GM12891 (cell line): Measurements from ENCODE around the gene PLPP2.

Experiments used
- PAX5 ChIP-seq: IDR thresholded peaks from 2 replicates; pipeline ENCODE4 v1.6.1; 2011; ENCODE audit warnings: low read length, moderate library complexity, mild to moderate bottlenecking; ENCODE audit not compliant: insufficient read depth, severe bottlenecking
- POLR2A ChIP-seq: IDR thresholded peaks from 2 replicates; pipeline ENCODE4 v1.6.1; 2011; ENCODE audit warnings: low read depth, low read length, control low read depth
- POLR2AphosphoS5 ChIP-seq: IDR thresholded peaks from 2 replicates; pipeline ENCODE4 v1.6.1; 2011; ENCODE audit warnings: low read depth, low read length, control low read depth
- POU2F2 ChIP-seq: IDR thresholded peaks from 2 replicates; pipeline ENCODE4 v1.6.1; 2011; ENCODE audit warnings: low read depth, mild to moderate bottlenecking, control low read depth, low read length, moderate library complexity
- SPI1 ChIP-seq: IDR thresholded peaks from 2 replicates; pipeline ENCODE4 v1.6.1; 2011; ENCODE audit warnings: low read depth, low read length, control low read depth
- TAF1 ChIP-seq: IDR thresholded peaks from 2 replicates; pipeline ENCODE4 v1.6.1; 2011; ENCODE audit warnings: low read depth, low read length, control low read depth

DNA sequence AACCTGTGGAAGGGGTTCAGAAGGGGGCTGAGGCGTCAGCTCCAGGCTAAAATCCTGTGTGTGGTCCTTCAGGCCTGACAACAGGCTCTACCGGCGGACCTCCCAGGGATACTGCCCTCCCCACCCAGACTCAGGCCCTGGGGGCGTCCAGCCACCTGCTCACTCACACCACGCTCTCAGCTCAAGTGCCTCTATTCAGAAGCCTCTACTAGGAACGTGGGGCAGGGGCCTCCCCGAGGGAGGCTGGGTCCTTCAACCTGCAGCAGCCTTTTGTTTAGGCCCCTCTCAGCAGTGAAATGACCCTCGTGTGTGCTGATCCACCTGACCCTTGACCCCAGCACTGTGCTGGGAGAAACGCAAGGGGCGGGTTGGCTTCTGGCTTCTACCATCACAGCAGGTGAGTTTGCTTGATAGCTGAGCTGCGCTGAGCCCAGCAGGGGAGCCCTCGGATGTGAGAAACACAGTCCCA is 10.6 kb downstream of the PLPP2 start:
- no peak for TF ChIP-seq POLR2AphosphoS5
- no peak for TF ChIP-seq POLR2A
- TF ChIP-seq POU2F2, result no peak
- TF ChIP-seq PAX5, result no peak
- no peak for TF ChIP-seq TAF1
- TF ChIP-seq SPI1, result no peak
